WTC11 (cell line): ENCODE measurements around the gene CCDC200. TPM values are rescaled to one million over a fixed set of nuclear protein-coding genes. Genes with fewer than 3 reads are reported as not detected.

Source experiments
- ATAC-seq: fragments of 200-7000 bp; cut with Tn5 transposase; 2 replicates; pipeline ENCODE4 v1.10.0; 2021; ENCODE audit warnings: mild to moderate bottlenecking, moderate library complexity
- CTCF ChIA-PET: fragments of 300-600 bp; sonication (Branson Sonifier 250); formaldehyde crosslinking; loops from one replicate; lab custom pipeline; 2021; ENCODE audit warnings: antibody characterized with exemption; lab: Charles Lee
- POLR2A ChIA-PET: fragments of 350-600 bp; sonication (Branson Sonifier 250); formaldehyde crosslinking; loops from one replicate; lab custom pipeline; 2021; ENCODE audit warnings: antibody characterized with exemption; lab: Charles Lee
- DNase-seq: peaks from one replicate; pipeline ENCODE4 v3.0.0; 2021; ENCODE audit warnings: low spot score
- H3K27ac Mint-ChIP-seq: 2 replicates; pipeline ENCODE4 v1.8.0; 2021; ENCODE audit warnings: mixed read lengths
- H3K27me3 Mint-ChIP-seq: 2 replicates; pipeline ENCODE4 v1.8.0; 2021; ENCODE audit warnings: low read depth, mild to moderate bottlenecking, moderate library complexity, mixed read lengths
- H3K36me3 Mint-ChIP-seq: 2 replicates; pipeline ENCODE4 v1.8.0; 2021; ENCODE audit warnings: mixed read lengths
- H3K4me1 Mint-ChIP-seq: 2 replicates; pipeline ENCODE4 v1.8.0; 2022; ENCODE audit warnings: mixed read lengths
- H3K4me3 Mint-ChIP-seq: 2 replicates; pipeline ENCODE4 v1.8.0; 2021; ENCODE audit warnings: mild to moderate bottlenecking, moderate library complexity, mixed read lengths
- H3K9me3 Mint-ChIP-seq: 2 replicates; pipeline ENCODE4 v1.8.0; 2021; ENCODE audit warnings: mixed read lengths
- FOXJ3 ChIP-seq: sonication (generic); formaldehyde crosslinking; IDR thresholded peaks from 2 replicates; pipeline ENCODE4 v1.9.0; 2021; ENCODE audit warnings: missing genetic modification reagents, mild to moderate bottlenecking, borderline replicate concordance
- KAT7 ChIP-seq: sonication (generic); formaldehyde crosslinking; IDR thresholded peaks from 2 replicates; pipeline ENCODE4 v1.8.1; 2023; ENCODE audit warnings: missing genetic modification reagents, mild to moderate bottlenecking, borderline replicate concordance
- NR1H2 ChIP-seq: sonication (generic); formaldehyde crosslinking; IDR thresholded peaks from 2 replicates; pipeline ENCODE4 v1.9.0; 2021; ENCODE audit warnings: mild to moderate bottlenecking, moderate library complexity, missing genetic modification reagents
- NR2C2 ChIP-seq: sonication (generic); formaldehyde crosslinking; IDR thresholded peaks from 2 replicates; pipeline ENCODE4 v1.8.0; 2022; ENCODE audit warnings: mild to moderate bottlenecking, missing genetic modification reagents
- SOX15 ChIP-seq: fragments of 250-450 bp; sonication (Bioruptor Pico); IDR thresholded peaks from 2 replicates; pipeline ENCODE4 v1.9.0; 2021; ENCODE audit warnings: mild to moderate bottlenecking
- TEAD4 ChIP-seq: sonication (generic); formaldehyde crosslinking; IDR thresholded peaks from 2 replicates; pipeline ENCODE4 v1.8.0; 2022; ENCODE audit warnings: mild to moderate bottlenecking, missing genetic modification reagents
- TP53 ChIP-seq: sonication (generic); formaldehyde crosslinking; IDR thresholded peaks from 2 replicates; pipeline ENCODE4 v1.8.1; 2023; ENCODE audit warnings: mild to moderate bottlenecking, missing genetic modification reagents
- ZNF138 ChIP-seq: sonication (generic); formaldehyde crosslinking; conservative IDR thresholded peaks from 2 replicates; pipeline ENCODE4 v1.8.1; 2022; ENCODE audit warnings: mild to moderate bottlenecking, moderate library complexity, missing genetic modification reagents
- ZNF416 ChIP-seq: fragments of 250-450 bp; sonication (Bioruptor Pico); IDR thresholded peaks from 2 replicates; pipeline ENCODE4 v1.9.0; 2021; ENCODE audit warnings: mild to moderate bottlenecking, inconsistent platforms
- total RNA-seq: library from RNA; stranded (reverse); gene quantifications from 3 replicates; pipeline ENCODE4 v1.2.3, GENCODE V29; 2021
- TF ChIP-seq, protein P1 (sequence below): fragments of 250-450 bp; sonication (Bioruptor Pico); IDR thresholded peaks from 2 replicates; pipeline ENCODE4 v1.9.0; 2021; ENCODE audit warnings: mild to moderate bottlenecking, borderline replicate concordance
- TF ChIP-seq, protein P2 (sequence below): sonication (generic); formaldehyde crosslinking; IDR thresholded peaks from 2 replicates; pipeline ENCODE4 v1.8.0; 2023; ENCODE audit warnings: missing genetic modification reagents, mild to moderate bottlenecking, borderline replicate concordance
- TF ChIP-seq, protein P3 (sequence below): fragments of 250-450 bp; sonication (Bioruptor Pico); IDR thresholded peaks from 2 replicates; pipeline ENCODE4 v1.9.0; 2021; ENCODE audit warnings: mild to moderate bottlenecking
- TF ChIP-seq, protein P4 (sequence below): sonication (generic); formaldehyde crosslinking; conservative IDR thresholded peaks from 2 replicates; pipeline ENCODE4 v1.8.1; 2023; ENCODE audit warnings: mild to moderate bottlenecking, low read depth, missing genetic modification reagents, moderate library complexity
- TF ChIP-seq, protein P5 (sequence below): fragments of 250-450 bp; sonication (Bioruptor Pico); conservative IDR thresholded peaks from 2 replicates; pipeline ENCODE4 v1.9.0; 2021; ENCODE audit warnings: mild to moderate bottlenecking
- TF ChIP-seq, protein P6 (sequence below): fragments of 200-600 bp; IDR thresholded peaks from 2 replicates; pipeline ENCODE4 v1.8.0; 2022; ENCODE audit warnings: antibody characterized with exemption

The CCDC200 gene
- total RNA-seq, 1 experiment from 2014 or later: not detected

DNA sequence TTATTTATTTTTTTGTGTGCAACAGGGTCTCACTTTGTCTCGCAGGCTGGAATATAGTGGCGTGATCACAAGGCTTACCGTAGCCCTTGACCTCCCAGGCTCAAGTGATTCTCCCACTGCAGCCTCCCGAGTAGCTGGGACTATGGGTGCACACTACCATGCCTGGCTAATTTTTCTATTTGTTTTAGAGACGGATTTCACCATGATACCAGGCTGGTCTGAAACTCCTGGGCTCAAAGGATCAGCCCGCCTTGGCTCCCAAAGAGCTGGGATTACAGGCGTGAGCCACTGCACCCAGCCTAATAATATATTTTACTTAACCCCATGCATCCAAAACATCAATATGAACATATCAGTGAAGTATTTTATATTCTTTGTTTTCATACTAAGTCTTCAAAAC, 2.0 kb downstream of the CCDC200 start (continued):
- TF ChIP-seq, protein P1, sequence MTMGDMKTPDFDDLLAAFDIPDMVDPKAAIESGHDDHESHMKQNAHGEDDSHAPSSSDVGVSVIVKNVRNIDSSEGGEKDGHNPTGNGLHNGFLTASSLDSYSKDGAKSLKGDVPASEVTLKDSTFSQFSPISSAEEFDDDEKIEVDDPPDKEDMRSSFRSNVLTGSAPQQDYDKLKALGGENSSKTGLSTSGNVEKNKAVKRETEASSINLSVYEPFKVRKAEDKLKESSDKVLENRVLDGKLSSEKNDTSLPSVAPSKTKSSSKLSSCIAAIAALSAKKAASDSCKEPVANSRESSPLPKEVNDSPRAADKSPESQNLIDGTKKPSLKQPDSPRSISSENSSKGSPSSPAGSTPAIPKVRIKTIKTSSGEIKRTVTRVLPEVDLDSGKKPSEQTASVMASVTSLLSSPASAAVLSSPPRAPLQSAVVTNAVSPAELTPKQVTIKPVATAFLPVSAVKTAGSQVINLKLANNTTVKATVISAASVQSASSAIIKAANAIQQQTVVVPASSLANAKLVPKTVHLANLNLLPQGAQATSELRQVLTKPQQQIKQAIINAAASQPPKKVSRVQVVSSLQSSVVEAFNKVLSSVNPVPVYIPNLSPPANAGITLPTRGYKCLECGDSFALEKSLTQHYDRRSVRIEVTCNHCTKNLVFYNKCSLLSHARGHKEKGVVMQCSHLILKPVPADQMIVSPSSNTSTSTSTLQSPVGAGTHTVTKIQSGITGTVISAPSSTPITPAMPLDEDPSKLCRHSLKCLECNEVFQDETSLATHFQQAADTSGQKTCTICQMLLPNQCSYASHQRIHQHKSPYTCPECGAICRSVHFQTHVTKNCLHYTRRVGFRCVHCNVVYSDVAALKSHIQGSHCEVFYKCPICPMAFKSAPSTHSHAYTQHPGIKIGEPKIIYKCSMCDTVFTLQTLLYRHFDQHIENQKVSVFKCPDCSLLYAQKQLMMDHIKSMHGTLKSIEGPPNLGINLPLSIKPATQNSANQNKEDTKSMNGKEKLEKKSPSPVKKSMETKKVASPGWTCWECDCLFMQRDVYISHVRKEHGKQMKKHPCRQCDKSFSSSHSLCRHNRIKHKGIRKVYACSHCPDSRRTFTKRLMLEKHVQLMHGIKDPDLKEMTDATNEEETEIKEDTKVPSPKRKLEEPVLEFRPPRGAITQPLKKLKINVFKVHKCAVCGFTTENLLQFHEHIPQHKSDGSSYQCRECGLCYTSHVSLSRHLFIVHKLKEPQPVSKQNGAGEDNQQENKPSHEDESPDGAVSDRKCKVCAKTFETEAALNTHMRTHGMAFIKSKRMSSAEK (CRISPR knock-in tag): no peak
- no peak for TF ChIP-seq TP53
- TF ChIP-seq TEAD4 (CRISPR knock-in tag): no peak
- no peak for TF ChIP-seq KAT7 (CRISPR knock-in tag)
- no peak for TF ChIP-seq NR2C2 (CRISPR knock-in tag)

DNA sequence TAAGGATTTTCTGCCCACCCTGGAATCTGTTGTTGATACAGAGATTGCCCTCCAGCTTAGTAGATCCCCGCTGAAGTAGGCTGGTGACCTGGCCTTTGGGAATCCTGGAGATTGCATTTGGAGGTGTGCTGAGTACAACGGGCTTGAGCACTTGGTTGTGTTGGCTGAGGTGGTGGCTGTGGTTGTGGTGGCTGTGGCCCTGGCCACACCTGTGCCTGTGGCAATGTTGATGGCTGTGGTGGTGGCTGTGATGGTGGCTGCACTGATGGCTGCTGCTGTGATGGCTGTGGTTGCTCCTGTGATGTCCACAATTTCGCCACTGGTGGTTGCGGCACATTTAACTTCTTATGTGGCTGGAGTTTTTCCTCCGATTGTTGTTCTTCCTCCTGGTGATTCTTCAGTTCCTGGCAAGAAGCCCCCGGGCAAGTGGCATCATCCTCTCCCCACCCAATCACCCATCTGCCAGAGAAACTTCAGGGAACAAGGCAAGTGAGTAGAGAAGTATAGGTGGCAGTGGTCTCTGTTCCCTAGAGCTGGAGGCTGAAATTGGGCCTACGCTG, 4.2 kb downstream of the CCDC200 start:
- Mint-ChIP-seq H3K4me3 (no peak overlapping the region), H3K36me3 (no peaks in the 10 kb centered on the region), H3K4me1 (no peaks in the 10 kb centered on the region), H3K9me3 (no peaks in the 10 kb centered on the region), H3K27me3 (no peaks in the 10 kb centered on the region), H3K27ac (no peak overlapping the region)
- ChIA-PET POLR2A (interaction anchor here (0.6 to 1.0 kb wide), 2 partner anchors 40 to 898 kb away, joined by 4 to 7 read pairs; no protein-coding TSS in a partner anchor), CTCF (no interaction called here)
- DNase-seq: no peak
- ATAC-seq: no peak
- TF ChIP-seq, protein P2, sequence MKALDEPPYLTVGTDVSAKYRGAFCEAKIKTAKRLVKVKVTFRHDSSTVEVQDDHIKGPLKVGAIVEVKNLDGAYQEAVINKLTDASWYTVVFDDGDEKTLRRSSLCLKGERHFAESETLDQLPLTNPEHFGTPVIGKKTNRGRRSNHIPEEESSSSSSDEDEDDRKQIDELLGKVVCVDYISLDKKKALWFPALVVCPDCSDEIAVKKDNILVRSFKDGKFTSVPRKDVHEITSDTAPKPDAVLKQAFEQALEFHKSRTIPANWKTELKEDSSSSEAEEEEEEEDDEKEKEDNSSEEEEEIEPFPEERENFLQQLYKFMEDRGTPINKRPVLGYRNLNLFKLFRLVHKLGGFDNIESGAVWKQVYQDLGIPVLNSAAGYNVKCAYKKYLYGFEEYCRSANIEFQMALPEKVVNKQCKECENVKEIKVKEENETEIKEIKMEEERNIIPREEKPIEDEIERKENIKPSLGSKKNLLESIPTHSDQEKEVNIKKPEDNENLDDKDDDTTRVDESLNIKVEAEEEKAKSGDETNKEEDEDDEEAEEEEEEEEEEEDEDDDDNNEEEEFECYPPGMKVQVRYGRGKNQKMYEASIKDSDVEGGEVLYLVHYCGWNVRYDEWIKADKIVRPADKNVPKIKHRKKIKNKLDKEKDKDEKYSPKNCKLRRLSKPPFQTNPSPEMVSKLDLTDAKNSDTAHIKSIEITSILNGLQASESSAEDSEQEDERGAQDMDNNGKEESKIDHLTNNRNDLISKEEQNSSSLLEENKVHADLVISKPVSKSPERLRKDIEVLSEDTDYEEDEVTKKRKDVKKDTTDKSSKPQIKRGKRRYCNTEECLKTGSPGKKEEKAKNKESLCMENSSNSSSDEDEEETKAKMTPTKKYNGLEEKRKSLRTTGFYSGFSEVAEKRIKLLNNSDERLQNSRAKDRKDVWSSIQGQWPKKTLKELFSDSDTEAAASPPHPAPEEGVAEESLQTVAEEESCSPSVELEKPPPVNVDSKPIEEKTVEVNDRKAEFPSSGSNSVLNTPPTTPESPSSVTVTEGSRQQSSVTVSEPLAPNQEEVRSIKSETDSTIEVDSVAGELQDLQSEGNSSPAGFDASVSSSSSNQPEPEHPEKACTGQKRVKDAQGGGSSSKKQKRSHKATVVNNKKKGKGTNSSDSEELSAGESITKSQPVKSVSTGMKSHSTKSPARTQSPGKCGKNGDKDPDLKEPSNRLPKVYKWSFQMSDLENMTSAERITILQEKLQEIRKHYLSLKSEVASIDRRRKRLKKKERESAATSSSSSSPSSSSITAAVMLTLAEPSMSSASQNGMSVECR (CRISPR knock-in tag): no peak
- TF ChIP-seq, protein P3, sequence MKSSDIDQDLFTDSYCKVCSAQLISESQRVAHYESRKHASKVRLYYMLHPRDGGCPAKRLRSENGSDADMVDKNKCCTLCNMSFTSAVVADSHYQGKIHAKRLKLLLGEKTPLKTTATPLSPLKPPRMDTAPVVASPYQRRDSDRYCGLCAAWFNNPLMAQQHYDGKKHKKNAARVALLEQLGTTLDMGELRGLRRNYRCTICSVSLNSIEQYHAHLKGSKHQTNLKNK (CRISPR knock-in tag): no peak
- TF ChIP-seq, protein P4, sequence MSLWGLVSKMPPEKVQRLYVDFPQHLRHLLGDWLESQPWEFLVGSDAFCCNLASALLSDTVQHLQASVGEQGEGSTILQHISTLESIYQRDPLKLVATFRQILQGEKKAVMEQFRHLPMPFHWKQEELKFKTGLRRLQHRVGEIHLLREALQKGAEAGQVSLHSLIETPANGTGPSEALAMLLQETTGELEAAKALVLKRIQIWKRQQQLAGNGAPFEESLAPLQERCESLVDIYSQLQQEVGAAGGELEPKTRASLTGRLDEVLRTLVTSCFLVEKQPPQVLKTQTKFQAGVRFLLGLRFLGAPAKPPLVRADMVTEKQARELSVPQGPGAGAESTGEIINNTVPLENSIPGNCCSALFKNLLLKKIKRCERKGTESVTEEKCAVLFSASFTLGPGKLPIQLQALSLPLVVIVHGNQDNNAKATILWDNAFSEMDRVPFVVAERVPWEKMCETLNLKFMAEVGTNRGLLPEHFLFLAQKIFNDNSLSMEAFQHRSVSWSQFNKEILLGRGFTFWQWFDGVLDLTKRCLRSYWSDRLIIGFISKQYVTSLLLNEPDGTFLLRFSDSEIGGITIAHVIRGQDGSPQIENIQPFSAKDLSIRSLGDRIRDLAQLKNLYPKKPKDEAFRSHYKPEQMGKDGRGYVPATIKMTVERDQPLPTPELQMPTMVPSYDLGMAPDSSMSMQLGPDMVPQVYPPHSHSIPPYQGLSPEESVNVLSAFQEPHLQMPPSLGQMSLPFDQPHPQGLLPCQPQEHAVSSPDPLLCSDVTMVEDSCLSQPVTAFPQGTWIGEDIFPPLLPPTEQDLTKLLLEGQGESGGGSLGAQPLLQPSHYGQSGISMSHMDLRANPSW (CRISPR knock-in tag): no peak
- no peak for TF ChIP-seq SOX15
- no peak for TF ChIP-seq FOXJ3
- no peak for TF ChIP-seq ZNF416
- no peak for TF ChIP-seq NR1H2
- TF ChIP-seq, protein P5, sequence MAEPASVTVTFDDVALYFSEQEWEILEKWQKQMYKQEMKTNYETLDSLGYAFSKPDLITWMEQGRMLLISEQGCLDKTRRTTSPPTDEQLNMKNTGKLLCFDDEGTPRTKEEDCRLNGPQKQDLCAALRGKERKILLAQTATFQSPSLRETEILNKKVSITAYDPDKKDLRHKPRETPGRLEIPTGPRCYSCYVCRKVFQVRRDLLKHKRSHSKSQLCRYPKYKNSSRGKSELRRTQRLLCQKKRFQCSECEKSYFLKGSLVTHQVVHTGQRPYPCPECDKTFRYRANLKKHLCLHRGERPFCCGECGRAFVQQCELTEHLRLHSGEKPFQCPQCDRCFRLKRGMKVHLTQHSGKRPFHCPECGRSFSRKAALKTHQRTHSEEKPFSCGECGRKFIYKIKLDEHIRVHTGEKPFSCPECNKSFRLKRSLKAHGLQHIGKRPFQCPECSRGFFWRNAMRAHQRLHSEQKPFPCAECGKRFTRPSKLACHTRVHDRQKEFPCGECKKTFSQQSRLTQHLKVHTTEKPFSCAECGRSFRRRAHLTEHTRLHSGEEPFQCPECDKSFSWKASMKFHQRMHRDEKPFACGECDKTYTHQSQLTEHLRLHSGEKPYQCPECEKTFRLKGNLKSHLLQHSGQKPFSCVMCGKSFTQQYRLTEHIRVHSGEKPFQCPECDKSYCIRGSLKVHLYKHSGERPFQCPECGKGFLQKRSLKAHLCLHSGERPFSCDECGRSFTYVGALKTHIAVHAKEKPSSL (CRISPR knock-in tag): no peak
- TF ChIP-seq, protein P6, sequence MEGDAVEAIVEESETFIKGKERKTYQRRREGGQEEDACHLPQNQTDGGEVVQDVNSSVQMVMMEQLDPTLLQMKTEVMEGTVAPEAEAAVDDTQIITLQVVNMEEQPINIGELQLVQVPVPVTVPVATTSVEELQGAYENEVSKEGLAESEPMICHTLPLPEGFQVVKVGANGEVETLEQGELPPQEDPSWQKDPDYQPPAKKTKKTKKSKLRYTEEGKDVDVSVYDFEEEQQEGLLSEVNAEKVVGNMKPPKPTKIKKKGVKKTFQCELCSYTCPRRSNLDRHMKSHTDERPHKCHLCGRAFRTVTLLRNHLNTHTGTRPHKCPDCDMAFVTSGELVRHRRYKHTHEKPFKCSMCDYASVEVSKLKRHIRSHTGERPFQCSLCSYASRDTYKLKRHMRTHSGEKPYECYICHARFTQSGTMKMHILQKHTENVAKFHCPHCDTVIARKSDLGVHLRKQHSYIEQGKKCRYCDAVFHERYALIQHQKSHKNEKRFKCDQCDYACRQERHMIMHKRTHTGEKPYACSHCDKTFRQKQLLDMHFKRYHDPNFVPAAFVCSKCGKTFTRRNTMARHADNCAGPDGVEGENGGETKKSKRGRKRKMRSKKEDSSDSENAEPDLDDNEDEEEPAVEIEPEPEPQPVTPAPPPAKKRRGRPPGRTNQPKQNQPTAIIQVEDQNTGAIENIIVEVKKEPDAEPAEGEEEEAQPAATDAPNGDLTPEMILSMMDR: no peak
- TF ChIP-seq ZNF138 (CRISPR knock-in tag): no peak
- TF ChIP-seq KAT7 (CRISPR knock-in tag): no peak
- TF ChIP-seq TEAD4 (CRISPR knock-in tag): no peak
